Sigmoid colon (tissue), 7 donors: ENCODE measurements around the gene EHD4. TPM values are rescaled to one million over a fixed set of nuclear protein-coding genes. Genes with fewer than 3 reads are reported as not detected.

ENCODE experiments used
- DNase-seq: peaks from one replicate; pipeline ENCODE4 v3.0.0-alpha.2; 2019
- H3K27ac ChIP-seq, 4 donors: fragments of 200-600 bp; sonication (generic); one replicate each; pipeline ENCODE4 v1.5.1; 2016 to 2019; ENCODE audit warnings: mild to moderate bottlenecking in 1 of 4
- H3K27me3 ChIP-seq, 3 donors: fragments of 200-600 bp; sonication (generic); one replicate each; pipeline ENCODE4 v1.5.1; 2019; ENCODE audit warnings: mild to moderate bottlenecking in 1 of 3
- H3K36me3 ChIP-seq, 4 donors: fragments of 200-600 bp; sonication (generic); one replicate each; pipeline ENCODE4 v1.5.1; 2016 to 2019
- H3K4me1 ChIP-seq, 4 donors: fragments of 200-600 bp; sonication (generic); one replicate each; pipeline ENCODE4 v1.5.1; 2017 to 2019
- H3K4me3 ChIP-seq, 4 donors: fragments of 200-600 bp; sonication (generic); one replicate each; pipeline ENCODE4 v1.5.1; 2017 to 2019; ENCODE audit warnings: mild to moderate bottlenecking in 2 of 4, moderate library complexity in 1 of 4
- H3K9me3 ChIP-seq, 4 donors: fragments of 200-600 bp in 3 of 4; sonication (generic) in 3 of 4; one replicate each; pipeline versions ENCODE4 v1.5.1 to v1.6.1; 2013 to 2019
- EP300 ChIP-seq, 4 donors: sonication (generic); formaldehyde crosslinking; IDR thresholded peaks; one replicate each; pipeline ENCODE4 v1.6.1; 2017; ENCODE audit warnings: antibody characterized with exemption in 4 of 4
- POLR2A ChIP-seq, 2 donors: fragments of 450-650 bp; IDR thresholded peaks; one replicate each; pipeline ENCODE4 v1.6.1; 2016; ENCODE audit warnings: antibody characterized with exemption in 2 of 2, mild to moderate bottlenecking in 2 of 2, moderate library complexity in 2 of 2
- POLR2AphosphoS5 ChIP-seq, 4 donors: sonication (generic); formaldehyde crosslinking; IDR thresholded peaks; one replicate each; pipeline ENCODE4 v1.6.1; 2017; ENCODE audit warnings: antibody characterized with exemption in 4 of 4
- WGBS, 2 donors: extraction: QIAGEN DNeasy Blood & Tissue Kit; methylation state at CpG; one replicate each; pipeline ENCODE4 v1.1.7; 2013; 5-methylcytosine and 5-hydroxymethylcytosine counted together
- intact Hi-C: fragments of 100-400 bp; cut with DNase I; formaldehyde crosslinking; loops from one replicate; pipeline ENCODE4 v1.15.1; 2023
- polyA plus RNA-seq, 3 donors: library from polyadenylated mRNA; stranded (reverse); fragments of 200-250 nt; gene quantifications; one replicate each; pipeline ENCODE4 v1.2.3, GENCODE V29; 2013
- small RNA-seq, 3 donors: library from RNA; depleted of rRNA; stranded (forward); fragments of <200 nt; gene quantifications; one replicate each; pipeline ENCODE3, GENCODE V24; 2016
- total RNA-seq, 4 donors: library from RNA; depleted of rRNA; stranded (reverse); fragments of >200 nt; gene quantifications; one replicate each; pipeline ENCODE4 v1.1.0, GENCODE V29; 2016
- TF ChIP-seq, protein P1 (sequence below), 4 experiments: fragments of 450-650 bp in 3 of 4; fragments of 200-600 bp in 1 of 4; IDR thresholded peaks; one replicate each; pipeline ENCODE4 v1.5.1; 2016 to 2019; ENCODE audit warnings: antibody characterized with exemption in 4 of 4, mild to moderate bottlenecking in 3 of 4, moderate library complexity in 2 of 4
- donor health status: healthy with polysubstance abuse.
- donor health status: Bipolar disorder and iron deficiency.
- donor health status: healthy.

The EHD4 gene
- total and polyA plus RNA-seq, 7 donors, result 8.9 to 37.0 (median 13.0) TPM

DNA sequence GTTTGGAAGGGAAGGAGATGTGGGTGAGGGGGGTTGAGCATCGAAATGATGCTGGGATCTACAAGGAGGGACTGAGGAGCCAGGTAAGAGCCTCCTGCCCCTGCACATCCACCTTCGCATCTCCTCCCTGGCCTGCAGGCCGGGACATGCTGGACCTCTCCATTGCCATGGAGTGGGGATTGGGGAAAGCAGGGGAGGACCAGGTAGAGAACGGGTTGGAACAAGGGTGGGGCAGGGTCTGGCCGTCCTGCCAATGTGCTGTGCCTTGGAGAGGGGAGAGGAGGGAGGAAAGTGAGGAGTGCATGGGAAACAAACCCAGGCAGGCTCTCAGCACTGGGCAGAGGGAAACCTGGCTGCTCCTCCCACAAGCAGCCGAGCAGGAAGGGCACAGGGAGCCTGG is 123.2 kb downstream of the EHD4 start:
- Histone ChIP-seq H3K9me3 (no peaks in the 10 kb centered on the region), H3K27me3 (peaks cover 0 to 29% (median 6%) of the 10 kb centered on the region in 3 donors), H3K4me1 (no peaks in the 10 kb centered on the region), H3K36me3 (peaks cover 0 to 44% (median 28%) of the 10 kb centered on the region in 4 donors), H3K27ac (no peak overlapping the region), H3K4me3 (no peak overlapping the region)
- no peak for DNase-seq
- intact Hi-C loops, result no loop called here
- 76 to 86% methylated on average over 6 of the region's 6 CpGs for WGBS, 2 donors
- no peak for TF ChIP-seq POLR2AphosphoS5 (IDR thresholded peaks at IDR 0.05)
- TF ChIP-seq EP300 (IDR thresholded peaks at IDR 0.05), result no peak
- no peak for TF ChIP-seq POLR2A (IDR thresholded peaks at IDR 0.05)
- TF ChIP-seq, protein P1, sequence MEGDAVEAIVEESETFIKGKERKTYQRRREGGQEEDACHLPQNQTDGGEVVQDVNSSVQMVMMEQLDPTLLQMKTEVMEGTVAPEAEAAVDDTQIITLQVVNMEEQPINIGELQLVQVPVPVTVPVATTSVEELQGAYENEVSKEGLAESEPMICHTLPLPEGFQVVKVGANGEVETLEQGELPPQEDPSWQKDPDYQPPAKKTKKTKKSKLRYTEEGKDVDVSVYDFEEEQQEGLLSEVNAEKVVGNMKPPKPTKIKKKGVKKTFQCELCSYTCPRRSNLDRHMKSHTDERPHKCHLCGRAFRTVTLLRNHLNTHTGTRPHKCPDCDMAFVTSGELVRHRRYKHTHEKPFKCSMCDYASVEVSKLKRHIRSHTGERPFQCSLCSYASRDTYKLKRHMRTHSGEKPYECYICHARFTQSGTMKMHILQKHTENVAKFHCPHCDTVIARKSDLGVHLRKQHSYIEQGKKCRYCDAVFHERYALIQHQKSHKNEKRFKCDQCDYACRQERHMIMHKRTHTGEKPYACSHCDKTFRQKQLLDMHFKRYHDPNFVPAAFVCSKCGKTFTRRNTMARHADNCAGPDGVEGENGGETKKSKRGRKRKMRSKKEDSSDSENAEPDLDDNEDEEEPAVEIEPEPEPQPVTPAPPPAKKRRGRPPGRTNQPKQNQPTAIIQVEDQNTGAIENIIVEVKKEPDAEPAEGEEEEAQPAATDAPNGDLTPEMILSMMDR (IDR thresholded peaks at IDR 0.05), result no peak

DNA sequence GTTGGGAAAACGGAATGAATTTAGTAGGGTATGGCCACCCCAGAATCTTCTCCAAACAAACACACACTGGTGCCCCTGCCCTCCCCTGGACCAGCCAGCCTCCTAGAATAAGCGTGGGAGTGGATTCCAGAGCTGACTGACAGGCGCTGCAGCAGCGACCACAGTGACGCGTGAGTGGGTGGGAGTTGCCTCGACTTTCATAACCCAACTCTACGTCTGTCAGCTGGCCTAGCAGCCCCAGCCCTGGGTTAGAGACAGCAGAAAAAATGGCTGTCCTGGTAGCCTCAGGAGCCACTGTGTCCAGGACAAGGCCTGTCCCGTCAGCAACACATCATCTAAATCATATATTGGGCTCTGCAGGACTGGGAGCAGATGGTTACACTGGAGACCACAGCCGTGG is 123.7 kb downstream of the EHD4 start:
- Histone ChIP-seq H3K4me1 (no peaks in the 10 kb centered on the region), H3K27ac (no peak overlapping the region), H3K4me3 (no peak overlapping the region), H3K27me3 (peaks cover 0 to 23% (median under 1%) of the 10 kb centered on the region in 3 donors), H3K36me3 (peaks cover 0 to 48% (median 28%) of the 10 kb centered on the region in 4 donors), H3K9me3 (no peaks in the 10 kb centered on the region)
- intact Hi-C loops, result no loop called here
- TF ChIP-seq EP300 (IDR thresholded peaks at IDR 0.05) (no peak), POLR2AphosphoS5 (IDR thresholded peaks at IDR 0.05) (no peak), POLR2A (IDR thresholded peaks at IDR 0.05) (no peak)
- TF ChIP-seq, protein P1 (IDR thresholded peaks at IDR 0.05), result no peak
- no peak for DNase-seq
- 88 to 89% methylated on average over 10 of the region's 10 CpGs for WGBS, 2 donors

DNA sequence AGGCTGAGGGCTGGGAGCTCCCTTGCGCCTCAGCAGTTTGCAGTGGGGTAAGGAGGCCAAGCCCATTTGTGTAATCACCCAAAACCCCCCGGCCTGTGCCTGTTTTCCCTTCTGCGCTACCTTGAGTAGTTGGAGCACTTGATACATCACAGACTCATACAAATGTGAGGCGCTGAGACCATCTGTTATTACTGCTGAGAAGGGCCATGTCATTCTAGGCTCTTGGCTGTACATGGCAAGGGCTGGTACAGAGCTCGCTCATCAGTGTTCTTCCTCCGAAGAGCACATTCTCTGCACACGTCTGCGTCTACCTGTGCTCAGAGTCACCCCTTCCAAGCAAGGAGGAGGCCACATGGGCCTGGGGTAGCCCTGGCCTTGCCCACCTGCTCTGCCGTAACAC is 124.4 kb downstream of the EHD4 start:
- H3K4me1 ChIP-seq, result no peaks in the 10 kb centered on the region
- intact Hi-C loops, result no loop called here
- no peak overlapping the region for H3K4me3 ChIP-seq
- DNase-seq, result no peak
- peaks cover 0 to 54% (median 28%) of the 10 kb centered on the region in 4 donors for H3K36me3 ChIP-seq
- H3K9me3 ChIP-seq, result no peaks in the 10 kb centered on the region
- no peak for TF ChIP-seq EP300 (IDR thresholded peaks at IDR 0.05)
- H3K27me3 ChIP-seq, result peaks cover 0 to 16% (median 0%) of the 10 kb centered on the region in 3 donors
- 96% methylated on average over 9 of the region's 9 CpGs for WGBS, 2 donors
- H3K27ac ChIP-seq, result no peak overlapping the region

DNA sequence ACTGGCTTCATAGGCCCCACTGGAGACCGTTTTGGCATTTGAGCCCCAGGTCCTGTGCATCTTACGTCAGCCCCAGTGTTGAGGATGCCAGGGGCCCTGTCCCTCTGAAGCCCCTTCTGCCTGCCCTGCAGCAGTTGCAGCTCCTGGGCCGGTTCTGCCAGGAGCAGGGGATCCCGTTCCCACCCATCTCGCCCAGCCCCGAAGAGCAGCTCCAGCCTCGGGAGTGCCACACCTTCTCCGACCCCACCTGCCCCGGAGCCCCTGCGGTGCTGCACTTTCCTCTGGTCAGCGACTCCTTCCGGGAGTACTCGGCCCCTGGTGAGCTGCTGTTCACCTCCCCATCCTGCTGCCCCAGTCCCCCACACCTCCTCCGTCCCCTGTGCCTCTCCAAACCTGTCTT is 125.2 kb downstream of the EHD4 start:
- intact Hi-C loops, result no loop called here
- Histone ChIP-seq H3K27ac (no peak overlapping the region), H3K9me3 (no peaks in the 10 kb centered on the region), H3K4me1 (no peaks in the 10 kb centered on the region), H3K4me3 (no peak overlapping the region), H3K27me3 (peaks cover 0 to 9% (median 0%) of the 10 kb centered on the region in 3 donors), H3K36me3 (peaks cover 0 to 57% (median 28%) of the 10 kb centered on the region in 4 donors)
- WGBS, 2 donors, result 93 to 94% methylated on average over 14 of the region's 14 CpGs
- TF ChIP-seq EP300 (IDR thresholded peaks at IDR 0.05) (no peak), POLR2AphosphoS5 (IDR thresholded peaks at IDR 0.05) (no peak), POLR2A (IDR thresholded peaks at IDR 0.05) (no peak)
- TF ChIP-seq, protein P1 (IDR thresholded peaks at IDR 0.05), result no peak
- no peak for DNase-seq

Small RNAs within 50 kb of the gene (small RNA-seq; reads per million reads assigned to genes)
- 0 reads per million in 3 donors for gene MIR4310
- 0 reads per million in 3 donors for gene RNA5SP393

Other genes starting within 250 kb of the EHD4 start
- gene MAPKBP1, start 198.1 kb downstream of the EHD4 start, total RNA-seq, result 10 to 100 TPM; 15.0 to 42.7 (median 22.3) TPM
- gene MAPKBP1, start 198.1 kb downstream of the EHD4 start, polyA plus RNA-seq, result 1 to 10 TPM; 2.3 to 9.5 (median 3.0) TPM
- 10 to 100 TPM in 3 of 4 donors, 1 to 10 TPM in 1; 9.7 to 14.0 (median 12.1) TPM for gene JMJD7, start 144.5 kb downstream of the EHD4 start, total RNA-seq
- gene JMJD7, start 144.5 kb downstream of the EHD4 start, polyA plus RNA-seq, result 10 to 100 TPM in 2 of 3 donors, 1 to 10 TPM in 1; 9.5 to 12.4 (median 10.2) TPM
- 1 to 10 TPM; 1.6 to 5.3 (median 3.4) TPM for gene PLA2G4B, start 133.7 kb downstream of the EHD4 start, total RNA-seq
- gene PLA2G4B, start 133.7 kb downstream of the EHD4 start, polyA plus RNA-seq, result 1 to 10 TPM in 1 of 3 donors, under 1 TPM in 1, not detected in 1; 0.92 to 6.5 TPM
- 1 to 10 TPM in 1 of 4 donors, under 1 TPM in 3; under 0.01 to 1.7 (median 0.26) TPM for gene SPTBN5, start 78.5 kb downstream of the EHD4 start, total RNA-seq
- 1 to 10 TPM in 1 of 3 donors, under 1 TPM in 2; 0.60 to 2.3 (median 0.92) TPM for gene SPTBN5, start 78.5 kb downstream of the EHD4 start, polyA plus RNA-seq
- gene PLA2G4E, start 48.5 kb upstream of the EHD4 start, total RNA-seq, result not detected
- gene PLA2G4E, start 48.5 kb upstream of the EHD4 start, polyA plus RNA-seq, result under 1 TPM in 1 of 3 donors, not detected in 2; 0.13 TPM
- under 1 TPM in 1 of 4 donors, not detected in 3; 0.28 TPM for gene PLA2G4D, start 122.0 kb upstream of the EHD4 start, total RNA-seq
- gene PLA2G4D, start 122.0 kb upstream of the EHD4 start, polyA plus RNA-seq, result under 1 TPM in 2 of 3 donors, not detected in 1; under 0.01 to 0.31 TPM
- gene PLA2G4F, start 184.1 kb upstream of the EHD4 start, total RNA-seq, result under 1 TPM in 2 of 4 donors, not detected in 2; under 0.01 to 0.71 TPM
- gene PLA2G4F, start 184.1 kb upstream of the EHD4 start, polyA plus RNA-seq, result 10 to 100 TPM in 2 of 3 donors, 1 to 10 TPM in 1; 7.2 to 28.8 (median 12.9) TPM
- 100 to 1,000 TPM in 1 of 4 donors, 10 to 100 TPM in 3; 70.3 to 186 (median 78.6) TPM for gene VPS39, start 235.7 kb upstream of the EHD4 start, total RNA-seq
- 10 to 100 TPM; 16.2 to 44.0 (median 22.0) TPM for gene VPS39, start 235.7 kb upstream of the EHD4 start, polyA plus RNA-seq